Gastrocnemius medialis (tissue), 4 donors: Measurements from ENCODE around the gene SNAP47. TPM values are rescaled to one million over a fixed set of nuclear protein-coding genes. Genes with fewer than 3 reads are reported as not detected.

ENCODE experiments used
- ATAC-seq, 2 donors: fragments of 150-250 bp; one replicate each; pipeline ENCODE4 v1.9.1; 2016
- DNase-seq, 2 donors: peaks; one replicate each; pipeline ENCODE4 v3.0.0-alpha.2; 2019
- H3K27ac ChIP-seq, 4 donors: fragments of 200-600 bp; sonication (generic); 1 replicate in 1 of 4; 2 replicates in 3 of 4; pipeline ENCODE4 v1.5.1; 2016 to 2018; ENCODE audit warnings: mild to moderate bottlenecking in 2 of 4, moderate library complexity in 1 of 4
- H3K27me3 ChIP-seq, 3 donors: fragments of 200-600 bp; sonication (generic) in 2 of 3; 1 replicate in 1 of 3; 2 replicates in 2 of 3; pipeline versions ENCODE4 v1.5.1 to v1.6.0; 2016 to 2019; ENCODE audit warnings: mild to moderate bottlenecking in 1 of 3, moderate library complexity in 1 of 3
- H3K36me3 ChIP-seq, 2 donors: fragments of 200-600 bp; sonication (generic) in 1 of 2; one replicate each; pipeline ENCODE4 v1.5.1; 2017 to 2018
- H3K4me1 ChIP-seq, 2 donors: fragments of 200-600 bp; sonication (generic) in 1 of 2; one replicate each; pipeline ENCODE4 v1.5.1; 2016 to 2017; ENCODE audit warnings: mild to moderate bottlenecking in 2 of 2
- H3K4me3 ChIP-seq, 4 donors: fragments of 200-600 bp; sonication (generic) in 3 of 4; 1 replicate in 1 of 4; 2 replicates in 3 of 4; pipeline ENCODE4 v1.5.1; 2016 to 2019; ENCODE audit warnings: mild to moderate bottlenecking in 2 of 4
- H3K9me3 ChIP-seq, 3 donors: fragments of 200-600 bp; sonication (generic) in 2 of 3; 1 replicate in 1 of 3; 2 replicates in 2 of 3; pipeline ENCODE4 v1.5.1; 2016 to 2019
- POLR2A ChIP-seq, 2 donors: fragments of 450-650 bp; IDR thresholded peaks; one replicate each; pipeline ENCODE4 v1.6.1; 2017; ENCODE audit warnings: antibody characterized with exemption in 2 of 2, mild to moderate bottlenecking in 2 of 2, moderate library complexity in 2 of 2
- in situ Hi-C, 4 donors: fragments of 200-750 bp; cut with MboI; loops; one replicate each; pipeline versions ENCODE4 v1.15.0 to v1.8.0; 2017; ENCODE audit warnings: low sequenced_read_pairs in 4 of 4
- intact Hi-C: fragments of 100-400 bp; cut with DNase I; formaldehyde crosslinking; loops from one replicate; pipeline ENCODE4 v1.15.1; 2023; ENCODE audit warnings: low total_unique reads
- total RNA-seq, 4 donors: library from RNA; depleted of rRNA; stranded (reverse); fragments of >200 nt; gene quantifications; one replicate each; pipeline versions ENCODE4 v1.1.0 to v1.2.3, GENCODE V29; 2016
- TF ChIP-seq, protein P1 (sequence below), 5 experiments: fragments of 450-650 bp in 3 of 5; fragments of 200-600 bp in 2 of 5; sonication (generic) in 2 of 5; IDR thresholded peaks in 4 of 5; conservative IDR thresholded peaks in 1 of 5; 1 replicate in 4 of 5; 2 replicates in 1 of 5; pipeline ENCODE4 v1.5.1; 2016 to 2019; ENCODE audit warnings: antibody characterized with exemption in 5 of 5, mild to moderate bottlenecking in 3 of 5, moderate library complexity in 3 of 5

The SNAP47 gene
- total RNA-seq, 4 donors from 2014 or later, result 30.2 to 42.7 (median 37.9) TPM

DNA sequence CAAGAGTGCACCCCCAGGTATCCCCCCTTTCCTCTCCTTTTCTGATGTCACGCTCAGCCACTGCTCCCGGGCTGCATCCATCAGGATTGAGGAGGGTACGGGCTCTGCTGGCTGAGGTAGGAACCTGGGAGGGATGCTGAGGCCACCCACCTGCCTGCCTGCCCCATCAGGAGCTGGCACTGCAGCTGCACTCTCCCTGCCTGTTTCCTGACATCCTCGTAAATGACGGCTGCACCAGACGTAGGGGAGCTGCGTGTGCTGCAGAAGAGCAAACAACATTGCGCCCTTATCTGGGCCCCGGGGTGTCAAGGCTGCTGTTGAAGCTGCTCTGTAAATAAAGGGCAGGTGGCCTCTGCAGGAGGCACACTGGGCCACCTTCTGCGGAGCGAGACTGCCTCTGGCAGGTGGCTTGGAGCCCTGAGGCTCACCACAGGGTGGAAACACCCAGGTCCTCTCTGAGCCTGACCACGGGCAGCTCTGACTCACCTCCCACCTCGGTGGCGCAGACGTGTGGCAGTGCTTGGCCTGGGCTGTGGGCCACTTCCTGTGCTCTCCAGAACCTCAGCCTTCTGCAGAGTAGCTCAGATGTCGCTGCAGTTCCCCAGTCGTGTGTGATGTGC, 30.9 kb downstream of the SNAP47 start:
- peaks cover 11 to 19% of the 10 kb centered on the region in 2 donors for H3K4me1 ChIP-seq
- TF ChIP-seq POLR2A (IDR thresholded peaks at IDR 0.05), result no peak
- TF ChIP-seq, protein P1, sequence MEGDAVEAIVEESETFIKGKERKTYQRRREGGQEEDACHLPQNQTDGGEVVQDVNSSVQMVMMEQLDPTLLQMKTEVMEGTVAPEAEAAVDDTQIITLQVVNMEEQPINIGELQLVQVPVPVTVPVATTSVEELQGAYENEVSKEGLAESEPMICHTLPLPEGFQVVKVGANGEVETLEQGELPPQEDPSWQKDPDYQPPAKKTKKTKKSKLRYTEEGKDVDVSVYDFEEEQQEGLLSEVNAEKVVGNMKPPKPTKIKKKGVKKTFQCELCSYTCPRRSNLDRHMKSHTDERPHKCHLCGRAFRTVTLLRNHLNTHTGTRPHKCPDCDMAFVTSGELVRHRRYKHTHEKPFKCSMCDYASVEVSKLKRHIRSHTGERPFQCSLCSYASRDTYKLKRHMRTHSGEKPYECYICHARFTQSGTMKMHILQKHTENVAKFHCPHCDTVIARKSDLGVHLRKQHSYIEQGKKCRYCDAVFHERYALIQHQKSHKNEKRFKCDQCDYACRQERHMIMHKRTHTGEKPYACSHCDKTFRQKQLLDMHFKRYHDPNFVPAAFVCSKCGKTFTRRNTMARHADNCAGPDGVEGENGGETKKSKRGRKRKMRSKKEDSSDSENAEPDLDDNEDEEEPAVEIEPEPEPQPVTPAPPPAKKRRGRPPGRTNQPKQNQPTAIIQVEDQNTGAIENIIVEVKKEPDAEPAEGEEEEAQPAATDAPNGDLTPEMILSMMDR (IDR thresholded peaks at IDR 0.05 in 4 of 5, conservative IDR thresholded peaks at IDR 0.05 in 1 of 5), result no peak
- H3K36me3 ChIP-seq, result peaks cover 0 to 21% of the 10 kb centered on the region in 2 donors
- H3K27ac ChIP-seq, result no peak overlapping the region
- DNase-seq (peak in 1 of 2 donors; percentile 27), ATAC-seq (no peak)
- no peak overlapping the region for H3K4me3 ChIP-seq
- no peaks in the 10 kb centered on the region for H3K27me3 ChIP-seq
- intact Hi-C loops, result no loop called here
- in situ Hi-C loops, result loop anchor here in 3 of 4 donors (10.0 to 25.0 kb wide), 4 partner anchors 169 to 321 kb away; partner anchors contain the start of gene ARF1 (in 1 of the 3)
- H3K9me3 ChIP-seq, result no peaks in the 10 kb centered on the region

DNA sequence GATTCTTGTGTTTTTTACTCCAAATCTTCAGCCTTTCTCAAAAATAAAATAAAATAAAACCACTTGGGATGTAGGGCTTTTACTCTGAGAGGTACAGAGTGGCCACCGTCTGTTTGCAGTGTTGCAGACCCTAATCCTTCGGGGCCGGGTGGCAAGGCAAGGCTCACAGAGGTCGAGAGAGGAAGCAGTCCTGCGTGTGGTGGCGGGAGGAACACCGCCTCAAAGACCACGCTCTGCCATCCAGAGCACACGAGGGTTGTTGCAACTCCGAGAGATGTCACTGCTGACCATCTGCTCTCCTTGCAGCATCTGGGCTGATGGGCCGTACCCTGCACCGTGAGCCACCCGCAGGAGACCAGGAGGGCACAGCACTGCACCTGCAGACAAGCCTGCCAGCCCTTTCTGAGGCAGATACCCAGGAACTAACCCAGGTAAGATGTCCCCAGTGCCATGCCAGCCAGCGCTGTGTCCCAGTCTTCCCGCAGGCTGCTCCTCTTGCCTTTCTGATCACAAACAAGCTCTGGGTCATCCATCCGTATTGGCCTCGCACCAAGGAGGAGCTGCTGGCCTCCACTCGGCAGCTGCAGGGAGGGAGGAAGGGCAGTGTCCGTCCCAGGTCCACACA, 31.5 kb downstream of the SNAP47 start:
- intact Hi-C loops (no loop called here), in situ Hi-C loops (loop anchor here in 3 of 4 donors (10.0 to 25.0 kb wide), 4 partner anchors 168 to 321 kb away; partner anchors contain the start of gene ARF1 (in 1 of the 3))
- TF ChIP-seq, protein P1 (IDR thresholded peaks at IDR 0.05 in 4 of 5, conservative IDR thresholded peaks at IDR 0.05 in 1 of 5), result no peak
- no peak for TF ChIP-seq POLR2A (IDR thresholded peaks at IDR 0.05)
- Histone ChIP-seq H3K27me3 (no peaks in the 10 kb centered on the region), H3K27ac (no peak overlapping the region), H3K36me3 (peaks cover 0 to 21% of the 10 kb centered on the region in 2 donors), H3K4me3 (no peak overlapping the region), H3K4me1 (peaks cover 11 to 16% of the 10 kb centered on the region in 2 donors), H3K9me3 (no peaks in the 10 kb centered on the region)
- ATAC-seq (no peak), DNase-seq (no peak)

DNA sequence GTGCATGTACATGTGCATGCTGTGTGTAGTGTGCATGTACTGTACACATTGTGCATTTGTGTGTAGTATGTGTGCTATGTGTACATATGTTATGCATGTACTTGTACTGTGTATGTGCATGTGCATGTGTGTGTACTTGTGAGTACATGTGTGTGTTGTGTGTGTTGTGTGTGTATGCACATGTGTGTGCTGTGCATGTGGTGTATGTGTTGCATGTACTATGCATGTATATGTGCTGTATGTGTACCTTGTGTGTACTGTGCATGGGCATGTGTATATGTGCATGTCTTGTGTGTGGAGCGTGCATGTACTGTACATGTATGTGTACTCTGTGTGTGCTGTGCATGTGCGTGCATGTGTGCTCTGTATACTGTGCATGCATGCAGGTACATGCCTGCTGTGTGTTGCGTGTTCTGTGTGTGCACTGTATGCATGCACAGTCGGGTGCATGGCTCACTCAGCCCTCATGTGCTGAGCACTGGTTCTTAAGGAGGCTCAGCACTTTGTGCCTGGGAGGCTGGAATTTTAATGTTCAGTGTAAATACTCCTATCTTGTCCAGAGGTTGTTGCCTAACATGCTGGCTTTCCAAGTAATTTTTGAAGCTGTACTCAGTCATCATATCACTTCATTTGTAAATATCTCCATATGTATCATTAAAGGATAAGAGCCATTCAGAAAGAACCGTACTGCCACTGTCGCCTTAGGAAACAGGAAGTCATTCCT, 32.3 kb downstream of the SNAP47 start:
- Histone ChIP-seq H3K36me3 (peaks cover 0 to 21% of the 10 kb centered on the region in 2 donors), H3K27ac (no peak overlapping the region), H3K4me1 (peaks cover 7 to 9% of the 10 kb centered on the region in 2 donors), H3K27me3 (no peaks in the 10 kb centered on the region), H3K9me3 (no peaks in the 10 kb centered on the region), H3K4me3 (no peak overlapping the region)
- in situ Hi-C loops (loop anchor here in 3 of 4 donors (10.0 to 25.0 kb wide), 4 partner anchors 167 to 320 kb away; partner anchors contain the start of gene ARF1 (in 1 of the 3)), intact Hi-C loops (no loop called here)
- TF ChIP-seq, protein P1 (IDR thresholded peaks at IDR 0.05 in 4 of 5, conservative IDR thresholded peaks at IDR 0.05 in 1 of 5), result no peak
- TF ChIP-seq POLR2A (IDR thresholded peaks at IDR 0.05), result no peak
- DNase-seq, result no peak
- ATAC-seq, result no peak

DNA sequence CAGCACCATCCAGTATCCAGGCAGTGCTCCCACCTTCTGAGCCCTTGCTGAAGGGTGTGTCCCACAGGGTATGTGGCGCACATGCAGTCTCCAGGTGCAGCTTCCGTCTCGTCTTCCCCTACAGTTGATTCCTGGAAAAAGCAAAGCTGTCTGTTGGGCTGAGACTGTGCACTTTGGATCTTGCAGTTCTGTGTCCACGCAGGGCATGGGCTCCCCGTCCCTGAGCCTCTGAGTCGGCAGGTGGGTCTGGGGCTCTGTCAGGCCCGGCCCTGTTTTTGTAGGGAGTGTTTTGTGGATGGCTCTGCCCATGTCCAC, 32.8 kb downstream of the SNAP47 start:
- no peak overlapping the region for H3K27ac ChIP-seq
- peaks cover 2 to 4% of the 10 kb centered on the region in 2 donors for H3K4me1 ChIP-seq
- H3K36me3 ChIP-seq, result peaks cover 0 to 21% of the 10 kb centered on the region in 2 donors
- no peaks in the 10 kb centered on the region for H3K9me3 ChIP-seq
- H3K4me3 ChIP-seq, result no peak overlapping the region
- no peaks in the 10 kb centered on the region for H3K27me3 ChIP-seq
- DNase-seq, result no peak
- intact Hi-C loops (no loop called here), in situ Hi-C loops (loop anchor here in 3 of 4 donors (10.0 to 25.0 kb wide), 4 partner anchors 167 to 319 kb away; partner anchors contain the start of gene ARF1 (in 1 of the 3))
- ATAC-seq, result no peak
- TF ChIP-seq POLR2A (IDR thresholded peaks at IDR 0.05), result no peak
- TF ChIP-seq, protein P1 (IDR thresholded peaks at IDR 0.05 in 4 of 5, conservative IDR thresholded peaks at IDR 0.05 in 1 of 5), result no peak
